GM19372 (cell line): ENCODE results near the gene UBAC1.

ENCODE experiments used
- ATAC-seq: cut with Tn5 transposase; IDR thresholded peaks from one replicate; pipeline ENCODE4 v1.9.1; 2021; ENCODE audit warnings: mild to moderate bottlenecking, low read depth, moderate library complexity; ENCODE audit not compliant: unreplicated experiment

Gene UBAC1

DNA sequence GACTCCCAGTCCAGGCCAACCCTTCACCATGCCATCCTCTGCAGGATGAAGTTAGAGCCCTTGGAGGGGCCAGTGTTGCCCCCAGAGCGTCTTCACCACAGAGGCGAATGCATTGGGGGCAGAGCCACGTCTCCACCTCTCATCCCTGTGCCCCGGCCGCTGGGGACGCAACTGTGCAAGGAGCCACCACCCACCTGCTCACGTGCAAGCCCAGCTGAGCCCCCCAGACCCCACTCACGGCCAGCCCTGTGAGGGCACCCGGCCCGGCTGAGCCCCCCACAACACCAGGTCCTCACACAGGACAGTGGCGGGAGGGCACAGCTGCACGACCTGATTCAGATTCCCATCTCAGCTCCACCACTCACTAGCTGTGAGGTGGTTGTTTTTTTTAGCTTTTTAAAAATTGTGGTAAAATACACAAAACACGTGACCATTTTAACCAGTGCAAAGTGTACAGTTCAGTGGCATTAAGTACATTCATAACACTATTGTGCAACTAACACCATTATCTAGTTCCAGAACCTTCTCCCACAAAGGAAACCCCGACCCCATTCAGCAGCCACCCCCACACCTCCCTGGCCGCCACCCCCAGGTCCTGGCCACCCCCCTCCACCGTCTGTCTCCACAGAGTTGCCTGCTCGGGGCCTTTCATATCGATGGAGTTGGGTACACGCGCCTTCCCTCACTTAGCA lies 33.5 kb upstream of the UBAC1 start:
- no peak for ATAC-seq

DNA sequence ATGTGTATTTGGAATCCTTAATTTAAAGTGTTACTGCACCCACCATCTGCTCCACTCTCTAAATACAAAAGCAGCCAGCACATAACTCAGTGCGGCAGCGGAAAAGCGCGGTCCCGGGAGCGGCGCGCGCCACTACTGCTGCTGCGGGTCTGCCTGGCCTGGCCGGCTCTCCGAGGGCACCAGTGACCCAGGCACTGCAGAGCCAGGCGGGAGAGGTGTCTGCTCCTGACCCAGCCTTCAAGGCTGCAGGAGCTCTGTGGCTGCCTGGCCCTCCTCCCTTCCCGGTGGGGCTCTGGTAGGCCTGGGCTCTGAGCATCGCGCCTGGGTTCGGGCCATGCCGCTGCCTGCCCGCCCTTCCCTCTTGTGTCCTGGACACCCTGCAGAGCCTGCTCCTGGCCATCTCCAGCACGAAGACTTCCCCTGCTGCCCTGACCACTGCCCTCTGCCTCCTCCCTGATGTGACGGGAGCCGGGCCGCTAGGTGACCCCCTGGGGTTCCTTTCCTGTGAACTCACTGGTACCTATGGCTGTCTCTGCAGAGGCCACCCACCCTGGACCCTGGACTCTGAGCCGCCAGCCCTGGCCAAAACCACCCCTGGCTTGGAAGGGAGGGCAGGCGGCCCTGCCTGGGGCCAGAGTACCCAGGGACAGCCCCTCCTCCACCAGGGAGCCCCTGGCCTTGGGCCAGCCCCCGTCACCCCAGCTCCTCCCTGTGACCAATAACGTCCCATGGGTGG lies 32.8 kb upstream of the UBAC1 start:
- no peak for ATAC-seq

DNA sequence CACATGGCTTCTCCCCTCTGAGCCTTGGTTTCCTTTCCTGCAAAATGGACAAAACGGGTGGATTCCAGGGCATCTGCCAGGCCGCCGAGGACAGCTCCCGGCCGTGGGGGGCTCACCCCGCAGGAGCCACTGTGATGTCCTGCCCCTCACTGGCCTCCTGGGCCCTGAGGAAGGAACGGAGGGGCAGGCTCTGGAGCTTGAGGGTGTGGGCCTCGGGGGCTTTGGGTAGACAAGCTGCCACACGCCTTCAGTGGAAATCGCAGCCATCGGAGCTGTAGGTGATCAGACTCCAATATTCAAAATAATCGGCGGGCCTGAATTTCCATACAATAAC lies 32.2 kb upstream of the UBAC1 start:
- ATAC-seq, result no peak

DNA sequence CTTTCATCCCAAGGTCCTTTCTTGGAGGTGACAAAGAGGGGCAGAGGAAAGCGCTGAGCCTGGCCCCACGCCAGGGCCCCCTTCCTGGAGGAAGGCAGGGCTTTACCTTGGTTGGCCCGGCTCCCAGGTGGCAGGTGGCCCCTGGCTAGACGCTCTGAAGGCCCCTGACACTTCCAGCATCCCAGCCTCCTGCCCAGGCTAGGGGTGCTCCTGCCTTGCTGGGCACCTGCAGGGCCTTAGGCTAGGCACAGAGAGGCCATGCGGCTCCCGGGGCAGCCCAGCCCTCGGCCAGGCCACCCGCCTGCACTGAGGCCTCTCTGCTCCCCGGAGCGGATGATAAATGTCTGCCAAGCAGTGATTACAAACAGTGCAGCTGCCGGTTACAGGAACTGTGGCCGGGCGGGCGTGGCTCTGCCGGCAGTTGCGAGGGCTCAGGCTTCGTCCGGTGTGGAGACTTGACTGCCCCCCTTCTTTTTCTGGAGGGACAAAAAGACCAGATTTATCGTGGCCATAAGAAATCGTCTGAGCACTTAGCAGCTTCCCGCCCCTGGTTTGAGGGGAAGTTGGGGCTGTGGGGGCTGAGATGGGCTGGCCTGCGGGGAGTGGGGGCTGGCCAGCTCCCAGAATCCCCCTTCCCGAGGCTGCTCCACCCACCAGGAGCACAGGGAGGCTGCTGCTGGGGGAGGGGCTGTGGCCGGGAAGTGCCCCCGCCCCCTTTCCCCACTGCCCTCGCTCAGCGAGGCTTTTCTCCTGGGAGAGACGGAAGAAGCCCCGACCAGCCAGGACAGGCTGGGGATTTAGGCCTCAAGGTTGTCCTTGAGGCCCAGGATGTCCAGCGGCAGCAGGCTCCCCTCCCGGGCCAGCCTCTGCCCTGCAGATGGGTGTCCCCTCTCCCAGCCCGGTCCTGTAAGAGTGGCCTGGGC lies 31.6 kb upstream of the UBAC1 start:
- no peak for ATAC-seq

DNA sequence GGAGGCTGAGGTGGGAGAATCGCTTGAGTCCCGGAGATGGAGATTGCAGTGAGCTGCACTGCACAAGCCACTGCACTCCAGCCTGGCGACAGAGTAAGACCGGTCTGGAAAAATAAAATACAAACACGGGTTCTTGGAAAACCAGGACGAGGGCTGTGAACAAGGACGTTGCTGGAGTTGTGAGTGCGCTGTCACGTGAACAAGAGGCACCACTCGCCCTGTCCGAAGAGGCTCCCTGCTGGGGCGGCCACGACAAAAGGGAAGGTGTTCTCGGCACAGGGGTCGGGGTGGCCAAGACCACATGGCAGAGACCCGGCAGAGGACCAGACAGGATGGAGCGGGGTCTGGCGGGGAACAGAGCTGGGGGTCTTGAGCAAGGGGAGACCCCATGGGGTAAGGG lies 30.6 kb upstream of the UBAC1 start:
- ATAC-seq, result no peak

DNA sequence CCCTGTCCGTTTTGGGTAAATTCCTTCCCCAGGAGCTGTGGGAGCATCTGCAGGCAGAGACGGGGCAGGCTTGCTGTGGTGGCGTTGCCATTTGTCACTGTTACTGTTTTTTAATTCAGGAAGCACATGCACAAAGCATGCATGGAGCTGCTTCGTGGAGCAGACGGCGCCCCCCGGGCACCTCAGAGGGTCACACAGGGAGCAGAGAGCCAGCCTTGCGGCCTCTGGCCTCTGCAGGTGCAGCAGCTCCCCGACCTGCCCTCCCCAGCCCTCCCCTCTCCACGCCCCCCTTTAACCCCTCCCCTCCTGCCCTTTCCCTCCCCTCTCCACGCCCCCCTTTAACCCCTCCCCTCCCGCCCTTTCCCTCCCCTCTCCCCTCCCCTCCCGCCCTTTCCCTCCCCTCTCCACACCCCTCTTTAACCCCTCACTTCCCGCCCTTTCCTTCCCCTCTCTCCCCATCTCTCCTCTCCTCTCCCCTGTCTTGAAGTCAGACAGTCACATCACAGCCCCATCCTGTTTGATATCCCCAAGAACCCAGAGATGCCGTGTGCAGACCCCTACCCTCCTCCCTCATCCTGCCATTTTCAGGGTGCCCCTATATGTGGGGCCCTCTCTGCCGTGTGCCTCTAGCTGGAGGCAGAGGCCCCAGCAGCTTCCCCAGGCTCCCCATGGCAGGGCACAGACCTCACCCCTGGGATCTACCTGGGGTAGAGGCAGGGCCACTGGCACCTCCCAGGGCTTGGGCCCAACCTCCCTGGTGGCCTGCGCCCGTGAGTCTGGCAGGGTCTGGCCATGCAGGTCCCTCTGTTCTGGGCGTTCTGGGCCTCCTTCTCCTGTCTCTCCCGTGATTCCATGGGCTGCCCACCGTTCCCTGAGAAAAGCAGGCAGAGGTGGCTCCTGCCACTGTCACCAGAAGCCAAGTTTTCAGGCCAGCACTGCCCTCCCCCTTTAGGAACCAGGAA lies 29.6 kb upstream of the UBAC1 start:
- no peak for ATAC-seq

DNA sequence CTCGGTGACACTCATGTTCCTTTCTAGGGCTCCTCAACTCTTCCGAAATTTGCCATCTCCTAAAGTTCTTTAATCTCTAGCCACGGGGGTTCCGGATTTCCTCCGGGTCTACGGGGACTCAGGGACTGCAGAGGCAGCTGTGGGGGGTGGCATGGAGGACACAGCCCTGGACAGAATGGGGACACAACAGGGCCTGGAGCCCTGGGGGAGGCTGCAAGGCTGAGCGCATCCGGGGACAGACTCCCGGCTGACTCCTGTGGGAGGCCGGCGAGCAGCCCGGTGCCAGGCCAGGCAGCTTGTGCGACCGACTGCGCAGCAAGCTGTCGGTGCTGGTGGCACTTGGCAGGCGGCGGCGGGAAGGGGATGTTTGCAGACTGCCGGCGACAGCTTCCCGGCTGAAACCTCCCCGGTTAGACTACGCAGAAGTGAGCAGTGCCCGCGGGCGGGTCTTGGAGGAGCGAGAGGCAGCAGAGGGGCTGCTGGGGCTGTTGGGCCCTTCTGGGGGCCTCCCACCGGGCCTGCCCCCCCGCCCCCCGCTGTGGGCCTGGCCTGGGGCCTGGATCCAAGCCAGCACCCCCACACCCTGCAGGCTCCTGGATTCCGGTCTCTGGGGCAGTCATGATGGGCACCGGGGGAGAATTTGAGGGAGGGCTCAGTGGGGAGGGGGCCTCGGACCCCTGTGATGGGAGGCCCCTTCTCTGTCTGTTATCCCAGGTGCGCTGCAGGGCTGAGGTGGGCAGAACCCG lies 28.7 kb upstream of the UBAC1 start:
- ATAC-seq, result no peak

DNA sequence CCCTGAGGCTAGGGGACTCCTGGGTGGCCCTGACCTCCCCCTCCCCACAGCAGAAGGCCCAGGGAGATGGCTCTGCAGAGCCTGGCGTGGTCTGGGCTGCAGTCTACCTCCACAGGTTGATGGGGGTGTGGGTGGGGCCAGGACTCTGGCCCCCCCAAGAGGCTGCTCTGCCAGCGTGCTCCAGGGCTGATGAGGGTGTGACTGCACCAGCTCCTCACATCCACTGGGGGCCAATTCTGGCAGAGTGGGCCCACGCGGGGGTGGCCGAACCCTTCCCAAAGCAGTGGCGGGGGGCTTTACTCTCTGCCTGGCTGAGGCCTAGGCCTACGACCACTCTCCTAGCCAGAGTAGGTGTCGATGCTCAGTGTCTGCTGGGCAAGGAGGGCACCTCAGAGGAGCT lies 28.0 kb upstream of the UBAC1 start:
- no peak for ATAC-seq

DNA sequence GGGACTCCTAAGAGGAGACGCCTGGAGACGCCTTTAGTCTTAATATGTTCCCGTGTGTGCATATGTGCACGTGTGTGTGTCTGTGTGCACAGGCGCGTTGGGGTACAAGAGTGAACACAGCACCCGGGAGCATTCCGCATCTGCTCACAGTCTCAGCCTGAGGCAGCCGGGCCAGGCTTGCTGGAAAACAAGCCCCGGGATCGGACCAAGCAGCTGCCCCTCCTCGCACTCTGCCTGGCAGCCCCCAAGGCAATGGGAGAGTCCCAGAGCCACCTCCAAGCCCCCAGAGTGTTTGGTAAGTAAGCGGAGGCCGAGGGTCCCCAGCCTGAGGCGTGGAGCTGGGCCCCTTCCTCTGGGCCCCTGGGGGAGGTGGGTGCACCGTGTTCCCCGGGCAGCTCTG lies 27.3 kb upstream of the UBAC1 start:
- no peak for ATAC-seq

DNA sequence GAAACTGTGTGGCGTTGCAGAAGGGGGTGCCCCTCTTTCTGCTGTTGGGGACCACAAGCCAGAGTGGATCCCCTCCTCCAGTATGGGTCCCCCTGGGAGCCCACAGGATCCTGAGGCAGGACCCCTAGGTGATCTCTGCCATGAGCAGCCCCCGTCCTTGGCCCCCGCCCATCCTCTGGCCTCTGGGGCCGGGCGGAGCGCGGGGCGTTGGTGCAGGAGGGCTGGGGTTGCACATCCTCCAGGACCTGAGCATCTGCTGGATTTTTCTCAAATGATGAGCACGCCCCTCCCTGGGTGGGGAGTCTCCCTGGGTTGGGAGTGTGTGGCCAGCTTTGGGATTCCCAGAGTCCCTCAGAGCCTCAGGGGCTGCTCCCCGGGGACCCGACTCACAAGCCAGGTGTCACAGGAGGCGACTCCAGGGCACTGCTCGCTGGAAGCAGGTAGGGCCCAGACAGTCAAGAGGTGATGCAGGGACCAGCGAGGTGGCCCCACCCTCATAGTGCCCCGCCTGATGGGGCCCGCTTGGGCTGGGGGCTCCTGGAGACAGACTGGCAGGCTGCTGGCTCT lies 26.7 kb upstream of the UBAC1 start:
- ATAC-seq, result no peak

DNA sequence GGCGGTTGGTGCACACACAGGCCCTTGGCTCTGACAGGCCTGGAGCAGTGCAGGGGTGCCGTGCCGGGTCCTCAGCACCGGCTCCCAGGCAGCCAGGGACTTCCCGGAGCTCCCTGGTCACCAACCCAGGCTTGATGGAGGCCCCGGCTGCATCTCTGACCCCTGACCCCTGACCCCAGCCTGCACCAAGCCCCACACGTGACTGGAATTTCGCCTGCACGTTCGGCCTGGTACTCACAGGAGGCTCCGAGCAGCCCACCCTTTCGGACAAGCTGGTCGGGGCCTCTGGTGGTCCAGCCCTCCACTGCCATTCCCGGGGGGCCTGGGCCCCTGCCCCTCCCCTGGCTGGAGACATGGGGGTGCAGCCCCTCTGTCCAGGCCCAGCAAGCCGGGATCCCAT lies 25.4 kb upstream of the UBAC1 start:
- no peak for ATAC-seq

DNA sequence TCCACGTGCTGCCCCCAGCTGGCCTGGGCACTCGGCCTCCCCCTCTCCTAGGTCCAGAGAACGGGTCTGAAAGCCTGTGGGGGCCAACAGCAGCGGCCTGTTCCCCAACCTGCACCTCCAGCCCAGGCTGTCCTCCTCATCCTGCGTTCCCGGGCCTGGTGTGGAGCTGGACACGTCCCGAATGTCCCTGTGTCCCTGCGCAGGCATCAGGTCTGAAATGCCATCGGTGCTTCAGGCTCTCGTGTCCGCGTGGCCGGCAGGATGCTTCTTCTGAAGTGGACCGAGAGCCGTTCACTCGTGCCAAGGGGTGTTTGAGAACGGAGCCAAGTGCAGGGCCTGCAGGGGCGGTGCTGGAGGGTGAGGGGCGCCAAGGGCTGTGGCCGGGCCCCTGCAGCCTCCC lies 24.7 kb upstream of the UBAC1 start:
- ATAC-seq, result no peak

DNA sequence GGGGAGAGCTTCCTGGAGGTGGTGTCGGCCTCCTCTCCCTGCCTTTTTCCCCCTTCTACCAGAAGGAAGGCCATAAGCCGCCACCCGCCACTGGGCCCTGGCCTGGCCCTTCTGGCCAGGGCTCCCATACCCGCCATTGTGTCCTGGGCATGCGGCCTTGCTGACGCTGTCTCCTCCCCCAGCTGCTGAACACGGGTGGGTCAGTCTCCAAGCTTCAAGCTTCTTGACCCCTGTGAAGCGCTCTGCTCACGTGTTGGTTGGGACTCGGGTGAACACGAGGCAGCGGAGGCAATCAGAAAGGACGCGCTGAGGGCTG lies 24.2 kb upstream of the UBAC1 start:
- no peak for ATAC-seq

DNA sequence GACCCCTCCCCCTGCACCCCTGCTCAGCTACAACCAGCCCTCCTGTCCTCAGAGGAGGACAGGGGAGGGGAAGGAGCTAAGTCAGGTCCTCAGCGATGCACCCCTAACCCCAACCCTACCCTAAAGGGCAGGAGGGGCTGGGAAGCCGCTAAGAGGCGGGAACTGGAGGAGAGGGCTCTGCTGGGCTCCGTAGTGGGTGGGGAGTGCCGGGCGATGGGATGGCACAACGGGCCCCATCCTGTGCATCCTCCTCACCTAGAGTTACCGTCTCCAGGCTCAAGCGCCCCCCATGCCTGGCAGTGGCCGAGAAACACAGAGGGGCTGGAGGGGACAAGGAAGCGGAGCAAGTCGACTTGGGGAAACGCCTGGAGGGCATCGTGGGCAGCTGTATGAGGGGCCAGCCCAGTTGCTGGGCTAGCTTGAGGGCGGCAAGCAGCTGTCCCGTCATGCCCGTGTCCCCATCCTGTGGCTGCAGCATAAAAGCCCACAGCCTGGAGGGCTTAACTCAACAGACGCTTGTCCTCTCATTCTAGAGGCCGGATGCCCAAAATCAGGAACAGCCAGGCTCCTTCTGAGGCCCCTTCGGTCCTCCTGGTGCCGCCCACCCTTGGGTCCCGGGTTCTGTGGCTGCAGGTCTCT lies 23.0 kb upstream of the UBAC1 start:
- ATAC-seq, result no peak

DNA sequence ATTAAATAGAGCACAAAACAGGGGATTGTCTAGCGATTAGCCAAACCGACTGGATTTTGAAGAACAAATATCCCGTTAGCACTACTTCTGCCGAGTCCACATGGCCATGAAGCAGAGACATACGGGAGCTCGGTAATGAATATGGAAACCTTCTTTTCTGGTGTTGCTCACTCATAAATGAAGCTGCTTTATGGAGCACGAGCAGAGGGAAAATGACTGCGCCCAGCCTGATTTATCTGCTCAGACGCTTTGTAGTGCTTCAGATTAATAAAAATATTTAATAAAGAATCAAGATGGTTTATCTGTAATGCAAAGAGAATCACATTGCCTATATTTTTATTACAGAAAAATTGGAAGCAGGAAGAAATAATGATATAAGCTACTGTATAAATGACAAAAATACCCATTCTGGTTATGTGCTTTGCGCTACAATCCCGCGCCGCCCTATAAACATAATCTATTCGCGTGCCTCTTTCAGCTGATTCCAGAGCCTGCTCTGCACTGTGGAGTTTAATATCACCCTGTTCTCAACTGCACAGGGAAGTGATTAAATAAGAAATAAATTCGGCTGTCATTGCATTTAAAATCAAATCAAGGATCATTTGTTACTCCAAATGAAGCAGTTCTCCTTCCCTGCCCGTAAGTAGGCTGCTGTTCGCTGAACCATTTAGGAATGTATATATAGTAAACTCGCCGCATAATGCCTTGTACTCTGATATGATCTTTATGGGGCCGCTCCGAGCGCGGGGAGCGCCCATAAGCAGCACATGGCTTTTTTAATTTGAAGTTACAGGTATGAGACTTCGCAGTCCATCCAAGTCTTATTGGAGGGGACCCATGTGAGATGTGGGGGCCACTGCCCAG lies 22.3 kb upstream of the UBAC1 start:
- ATAC-seq, result no peak

DNA sequence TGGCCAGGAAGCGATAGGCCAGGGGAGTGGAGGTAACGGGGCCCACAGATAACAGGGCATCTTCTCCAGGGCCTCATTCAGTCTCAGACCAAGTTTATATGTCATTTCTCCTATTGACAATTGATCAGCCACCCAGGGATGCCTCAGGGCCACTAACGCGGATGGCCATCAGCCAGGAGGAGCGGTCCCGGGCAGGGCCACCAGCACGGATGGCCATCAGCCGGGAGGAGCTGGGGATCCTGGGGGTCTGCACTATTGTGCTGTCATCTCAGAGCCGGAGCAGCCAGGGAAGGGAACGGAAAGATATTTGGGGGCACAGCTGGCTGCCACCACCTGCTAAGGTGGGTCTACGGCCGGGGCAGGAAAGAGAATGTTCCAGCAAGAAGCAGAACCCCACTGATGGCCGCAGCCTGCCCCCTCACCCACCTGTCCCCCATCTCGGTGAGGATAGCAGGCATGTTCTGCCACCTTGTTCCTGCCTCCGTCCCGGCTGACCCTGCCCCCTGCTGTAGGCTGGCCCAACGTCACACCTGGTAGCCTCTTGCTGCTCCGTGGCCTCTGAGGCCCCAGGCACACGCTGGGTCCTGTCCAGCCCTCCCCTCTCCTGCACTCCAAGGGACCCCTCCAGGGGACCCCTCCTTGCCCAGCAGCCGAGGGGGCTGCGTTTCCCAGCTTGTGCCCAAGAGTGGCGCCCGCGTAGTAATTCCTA lies 21.5 kb upstream of the UBAC1 start:
- ATAC-seq, result no peak

DNA sequence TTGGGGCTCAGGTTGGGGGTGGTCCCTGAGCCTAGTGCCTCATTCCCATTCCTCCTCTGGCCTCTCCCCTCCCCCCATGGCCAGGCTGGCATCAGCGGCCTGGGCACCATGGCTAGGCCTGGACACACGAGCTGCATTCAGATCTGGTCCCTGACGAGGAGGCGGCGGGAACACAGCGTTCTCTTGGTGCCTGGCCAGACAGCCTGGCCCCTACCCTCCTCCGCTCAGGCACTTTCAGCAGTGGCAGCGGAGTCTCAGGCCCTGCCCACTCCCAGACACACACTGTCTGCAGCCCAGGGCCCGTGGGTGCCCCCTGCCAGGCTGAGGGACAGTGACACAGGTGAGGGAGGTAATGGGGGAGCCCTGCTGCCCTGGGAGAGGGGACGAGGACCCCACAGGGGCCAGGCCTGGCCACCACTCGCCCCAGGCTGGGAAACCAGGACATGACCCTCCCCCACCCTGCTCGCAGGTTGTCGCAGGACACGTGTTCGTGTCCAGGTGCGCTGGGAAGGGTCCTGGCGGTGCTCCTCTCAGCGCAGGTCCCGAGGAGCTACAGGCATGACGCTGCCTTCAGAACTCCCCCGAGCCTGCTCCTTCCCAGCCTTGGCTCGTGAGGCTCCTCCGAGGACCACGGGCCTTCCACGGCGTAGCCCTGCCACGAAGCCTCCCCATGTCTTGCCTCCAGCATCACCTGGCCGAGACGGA lies 19.9 kb upstream of the UBAC1 start:
- ATAC-seq, result no peak
